Fibroblast of the aortic adventitia (primary cell): ENCODE data around the gene ANAPC13. TPM values are rescaled to one million over a fixed set of nuclear protein-coding genes. Genes with fewer than 3 reads are reported as not detected.

ENCODE experiments used
- DNase-seq: peaks from one replicate; pipeline ENCODE4 v3.0.0-alpha.2; 2010; ENCODE audit warnings: low read depth
- H3K4me3 ChIP-seq: 2 replicates; pipeline ENCODE4 v1.5.1; 2011; ENCODE audit warnings: low read depth, mild to moderate bottlenecking, control low read depth, low read length, moderate library complexity
- total RNA-seq: library from RNA; depleted of rRNA; stranded (reverse); fragments of >200 nt; gene quantifications from 2 replicates; pipeline ENCODE4 v1.2.3, GENCODE V29; 2012; ENCODE audit warnings: low replicate concordance
- TF ChIP-seq, protein P1 (sequence below): IDR thresholded peaks from 2 replicates; pipeline ENCODE4 v1.5.1; 2011; ENCODE audit warnings: mild to moderate bottlenecking, low read length, control low read depth, inconsistent platforms; ENCODE audit not compliant: insufficient read depth

The ANAPC13 gene
- total RNA-seq, 1 donor, result 123 TPM

GRCh38 chr3:134503266-134503665 lies 17.5 kb upstream of the ANAPC13 start:
- no peak overlapping the region for H3K4me3 ChIP-seq
- no peak for DNase-seq
- TF ChIP-seq, protein P1, sequence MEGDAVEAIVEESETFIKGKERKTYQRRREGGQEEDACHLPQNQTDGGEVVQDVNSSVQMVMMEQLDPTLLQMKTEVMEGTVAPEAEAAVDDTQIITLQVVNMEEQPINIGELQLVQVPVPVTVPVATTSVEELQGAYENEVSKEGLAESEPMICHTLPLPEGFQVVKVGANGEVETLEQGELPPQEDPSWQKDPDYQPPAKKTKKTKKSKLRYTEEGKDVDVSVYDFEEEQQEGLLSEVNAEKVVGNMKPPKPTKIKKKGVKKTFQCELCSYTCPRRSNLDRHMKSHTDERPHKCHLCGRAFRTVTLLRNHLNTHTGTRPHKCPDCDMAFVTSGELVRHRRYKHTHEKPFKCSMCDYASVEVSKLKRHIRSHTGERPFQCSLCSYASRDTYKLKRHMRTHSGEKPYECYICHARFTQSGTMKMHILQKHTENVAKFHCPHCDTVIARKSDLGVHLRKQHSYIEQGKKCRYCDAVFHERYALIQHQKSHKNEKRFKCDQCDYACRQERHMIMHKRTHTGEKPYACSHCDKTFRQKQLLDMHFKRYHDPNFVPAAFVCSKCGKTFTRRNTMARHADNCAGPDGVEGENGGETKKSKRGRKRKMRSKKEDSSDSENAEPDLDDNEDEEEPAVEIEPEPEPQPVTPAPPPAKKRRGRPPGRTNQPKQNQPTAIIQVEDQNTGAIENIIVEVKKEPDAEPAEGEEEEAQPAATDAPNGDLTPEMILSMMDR, result no peak

DNA sequence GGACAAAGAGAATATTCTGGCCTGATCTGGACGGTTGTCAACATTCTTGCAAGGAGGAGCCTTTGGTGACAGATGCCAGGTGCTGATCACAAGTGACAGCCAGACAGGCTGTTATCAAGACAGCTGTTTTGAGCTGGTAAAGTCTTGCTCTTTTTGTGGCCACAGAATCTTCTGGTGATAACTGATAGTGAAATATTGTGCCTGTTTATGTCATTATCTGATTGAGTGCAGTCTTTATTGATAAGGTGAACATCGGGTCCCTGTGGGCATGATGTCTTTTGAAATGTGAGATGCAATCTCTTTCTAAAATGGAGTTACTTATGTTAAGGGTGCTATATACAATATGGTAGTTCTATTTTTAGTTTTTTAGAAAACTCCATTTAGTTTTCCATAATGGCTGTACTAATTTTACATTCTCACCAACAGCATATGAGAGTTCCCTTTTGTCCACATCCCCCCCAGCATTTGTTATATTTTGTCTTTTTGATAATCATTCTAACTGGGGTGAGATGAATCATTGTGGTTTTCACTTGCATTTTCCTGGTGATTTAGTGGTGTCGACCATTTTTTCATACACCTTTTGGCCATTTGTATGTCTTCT lies 10.8 kb upstream of the ANAPC13 start:
- no peak overlapping the region for H3K4me3 ChIP-seq
- TF ChIP-seq, protein P1, result no peak
- DNase-seq, result no peak

GRCh38 chr3:134495980-134496379 lies 10.2 kb upstream of the ANAPC13 start:
- TF ChIP-seq, protein P1, result no peak
- no peak overlapping the region for H3K4me3 ChIP-seq
- DNase-seq, result no peak

- DNase-seq, result peak; percentile 33
- TF ChIP-seq, protein P1, result no peak
- H3K4me3 ChIP-seq, result no peak overlapping the region
These were observed 8.7 kb upstream of the ANAPC13 start for GRCh38 chr3:134494495-134494894.

- TF ChIP-seq, protein P1, result no peak
- H3K4me3 ChIP-seq, result peak overlapping the region; percentile 94
- DNase-seq, result no peak
These were observed 1.6 kb upstream of the ANAPC13 start for GRCh38 chr3:134487406-134487805.

- TF ChIP-seq, protein P1, result no peak
- H3K4me3 ChIP-seq, result peak overlapping the region; percentile 94
- DNase-seq, result peak; percentile 39
These were observed 824 bp upstream of the ANAPC13 start for GRCh38 chr3:134486577-134487041.
